T-cell (primary cell): Measurements from ENCODE around the gene NPHP4. TPM values are rescaled to one million over a fixed set of nuclear protein-coding genes. Genes with fewer than 3 reads are reported as not detected.

Experiments
- ATAC-seq, 4 experiments: fragments of 200-7000 bp in 3 of 4; fragments of 150-1000 bp in 1 of 4; cut with Tn5 transposase; replicated peaks in 1 of 4; 1 replicate in 3 of 4; 2 replicates in 1 of 4; pipeline ENCODE4 v1.10.0; 2021; ENCODE audit warnings: moderate library complexity in 3 of 4, mild to moderate bottlenecking in 2 of 4, moderate number of reproducible peaks in 1 of 4
- CTCF ChIA-PET, 2 donors: fragments of 300-600 bp; sonication (Branson Sonifier 250); formaldehyde crosslinking; loops; one replicate each; lab custom pipeline; 2022; ENCODE audit warnings: antibody characterized with exemption in 2 of 2; lab: Charles Lee
- POLR2A ChIA-PET, 2 donors: fragments of 300-600 bp; sonication (Branson Sonifier 250); formaldehyde crosslinking; loops; one replicate each; lab custom pipeline; 2022; ENCODE audit warnings: antibody characterized with exemption in 2 of 2; lab: Charles Lee
- DNase-seq, 35 experiments: peaks; one replicate each; pipeline versions ENCODE4 v3.0.0 to v3.0.0-alpha.2; 2013 to 2023
- H3K27ac ChIP-seq: one replicate; pipeline ENCODE4 v1.5.1; 2013; ENCODE audit warnings: low read length
- H3K27me3 ChIP-seq, 2 experiments: replicated peaks in 1 of 2; 1 replicate in 1 of 2; 2 replicates in 1 of 2; pipeline versions ENCODE4 v1.6.1 to v1.7.0; 2013; ENCODE audit warnings: low read length in 1 of 2, mixed read lengths in 1 of 2; ENCODE audit not compliant: control insufficient read depth in 2 of 2, insufficient read depth in 2 of 2; ENCODE audit errors: extremely low read depth in 1 of 2
- H3K36me3 ChIP-seq, 2 donors: 1 replicate in 1 of 2; 2 replicates in 1 of 2; pipeline versions ENCODE4 v1.6.1 to v1.7.0; 2013; ENCODE audit warnings: low read length in 1 of 2; ENCODE audit not compliant: control insufficient read depth in 2 of 2, insufficient read depth in 1 of 2; ENCODE audit errors: extremely low read depth in 1 of 2
- H3K4me1 ChIP-seq, 2 experiments: 1 replicate in 1 of 2; 2 replicates in 1 of 2; pipeline versions ENCODE4 v1.6.1 to v1.7.0; 2013; ENCODE audit warnings: low read length in 2 of 2, mixed read lengths in 1 of 2; ENCODE audit not compliant: insufficient read depth in 2 of 2, control insufficient read depth in 1 of 2; ENCODE audit errors: extremely low read depth in 1 of 2
- H3K4me3 ChIP-seq, 2 donors: 1 replicate in 1 of 2; 2 replicates in 1 of 2; pipeline versions ENCODE4 v1.5.1 to v1.7.0; 2013; ENCODE audit warnings: mild to moderate bottlenecking in 2 of 2, low read length in 1 of 2, moderate library complexity in 1 of 2; ENCODE audit not compliant: control insufficient read depth in 1 of 2; ENCODE audit errors: extremely low read depth in 1 of 2
- H3K9me3 ChIP-seq: 2 replicates; pipeline ENCODE4 v1.7.0; 2013
- H3K27ac Mint-ChIP-seq, 2 donors: one replicate each; pipeline ENCODE4 v1.8.0; 2020 to 2021; ENCODE audit warnings: mild to moderate bottlenecking in 2 of 2, mixed read lengths in 2 of 2
- H3K27me3 Mint-ChIP-seq, 2 donors: one replicate each; pipeline ENCODE4 v1.8.0; 2021 to 2022; ENCODE audit warnings: mixed read lengths in 2 of 2
- H3K36me3 Mint-ChIP-seq: one replicate; pipeline ENCODE4 v1.8.0; 2021; ENCODE audit warnings: mixed read lengths
- H3K4me1 Mint-ChIP-seq, 3 donors: one replicate each; pipeline ENCODE4 v1.8.0; 2020 to 2022; ENCODE audit warnings: mixed read lengths in 3 of 3, mild to moderate bottlenecking in 1 of 3
- H3K4me3 Mint-ChIP-seq, 3 donors: one replicate each; pipeline ENCODE4 v1.8.0; 2020 to 2022; ENCODE audit warnings: mild to moderate bottlenecking in 3 of 3, mixed read lengths in 3 of 3, moderate library complexity in 3 of 3
- H3K9me3 Mint-ChIP-seq, 3 donors: one replicate each; pipeline ENCODE4 v1.8.0; 2020 to 2022; ENCODE audit warnings: mixed read lengths in 3 of 3
- WGBS: methylation state at CpG from one replicate; pipeline ENCODE4 v1.1.5; 2013; ENCODE audit warnings: missing lambda C conversion rate; ENCODE audit not compliant: insufficient coverage; 5-methylcytosine and 5-hydroxymethylcytosine counted together
- total RNA-seq, 35 experiments: library from RNA in 6 of 35; stranded (reverse) in 6 of 35; fragments of 120-200 nt in 1 of 35; gene quantifications; one replicate each; pipeline versions ENCODE4 v1.2.1 to v1.2.4 and lab custom pipeline; 2013 to 2026

The NPHP4 gene
- total RNA-seq, 5 donors from 2014 or later (not counting 1 experiment from before 2014, with no cell fraction given) = 9.0 to 10.5 (median 9.8) TPM

DNA sequence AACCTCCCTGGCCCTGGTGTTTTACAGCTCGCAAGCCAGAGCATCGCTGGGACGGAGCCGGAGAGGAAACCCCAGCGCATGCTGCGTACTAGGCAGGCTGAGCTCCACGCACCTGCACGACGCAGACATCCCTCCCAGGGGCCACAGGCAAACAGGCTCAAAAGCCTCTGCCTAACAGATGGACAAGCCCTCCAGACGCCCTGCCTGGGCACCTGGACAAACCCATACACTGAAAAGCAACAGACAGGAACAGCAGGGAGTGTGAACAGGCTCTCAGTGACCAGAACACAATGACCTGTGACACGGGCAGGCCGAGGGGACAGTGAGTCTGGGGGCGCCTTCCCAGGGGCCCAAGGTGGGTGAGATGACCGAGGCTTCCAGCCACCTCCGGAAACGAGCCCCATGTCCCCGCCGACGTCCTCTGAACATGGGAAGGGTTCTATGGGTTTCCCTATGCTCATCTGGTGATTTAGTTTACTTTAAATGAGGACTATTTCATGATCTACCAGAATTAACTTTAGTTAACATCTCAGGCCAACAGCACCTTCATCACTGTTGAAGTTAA is 40.3 kb downstream of the NPHP4 start:
- Mint-ChIP-seq H3K4me1 (peaks cover 11 to 20% (median 12%) of the 10 kb centered on the region in 3 donors), H3K27ac (no peak overlapping the region), H3K36me3 (peaks cover 46% of the 10 kb centered on the region), H3K9me3 (no peaks in the 10 kb centered on the region), H3K27me3 (no peaks in the 10 kb centered on the region), H3K4me3 (no peak overlapping the region)
- Histone ChIP-seq H3K27ac (no peak overlapping the region), H3K4me1 (no peaks in the 10 kb centered on the region), H3K27me3 (no peaks in the 10 kb centered on the region), H3K9me3 (no peaks in the 10 kb centered on the region), H3K36me3 (peaks cover 0 to 4% of the 10 kb centered on the region in 2 donors), H3K4me3 (no peak overlapping the region)
- ATAC-seq (no peak), DNase-seq (no peak)
- ChIA-PET POLR2A (no interaction called here), CTCF (no interaction called here)
- 94% methylated on average over 13 of the region's 19 CpGs for WGBS

DNA sequence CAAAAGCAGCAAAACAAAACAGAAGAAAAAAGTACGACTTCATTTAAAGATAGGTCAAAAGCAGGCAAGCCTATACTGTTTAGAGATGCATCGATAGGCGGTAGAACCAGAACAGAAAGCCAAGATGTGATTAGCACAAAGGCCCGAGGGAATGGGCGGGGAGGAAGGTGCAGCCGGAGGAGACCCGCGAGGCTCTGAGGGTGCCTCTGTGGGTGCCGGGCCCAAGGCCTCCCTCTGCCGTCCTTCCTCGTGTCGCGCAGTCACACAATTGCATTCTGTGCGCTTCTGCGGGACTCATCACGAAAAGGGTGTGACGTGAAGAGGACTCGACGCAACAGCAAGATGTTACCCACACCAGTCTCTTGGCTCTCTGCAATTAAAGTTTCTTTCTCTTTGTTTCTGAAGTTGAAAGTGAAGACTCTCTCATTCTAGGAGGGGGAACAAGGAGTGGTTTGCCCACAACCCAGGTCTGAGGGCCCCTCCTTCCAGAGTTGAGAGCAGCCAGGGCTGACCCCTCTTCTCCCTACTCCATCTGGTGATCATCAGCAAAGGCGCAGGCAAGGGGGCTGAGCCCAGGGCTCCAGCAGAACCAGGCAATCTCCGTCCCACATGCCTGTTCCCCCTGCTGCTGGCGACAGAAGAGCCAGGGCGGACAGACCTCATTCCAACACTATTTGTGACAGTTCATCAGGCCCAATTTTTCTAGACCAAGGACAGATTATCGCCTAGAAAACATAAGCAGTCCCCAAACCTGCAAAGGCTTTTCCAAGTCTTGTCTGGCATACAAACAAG is 41.0 kb downstream of the NPHP4 start:
- Histone ChIP-seq H3K4me1 (no peaks in the 10 kb centered on the region), H3K27ac (no peak overlapping the region), H3K4me3 (no peak overlapping the region), H3K36me3 (peaks cover 0 to 4% of the 10 kb centered on the region in 2 donors), H3K27me3 (no peaks in the 10 kb centered on the region), H3K9me3 (no peaks in the 10 kb centered on the region)
- Mint-ChIP-seq H3K4me3 (no peak overlapping the region), H3K36me3 (peaks cover 42% of the 10 kb centered on the region), H3K4me1 (peaks cover 11 to 20% (median 12%) of the 10 kb centered on the region in 3 donors), H3K9me3 (no peaks in the 10 kb centered on the region), H3K27me3 (no peaks in the 10 kb centered on the region), H3K27ac (no peak overlapping the region)
- ATAC-seq (peak in 1 of 4 experiments; percentile 31), DNase-seq (no peak)
- ChIA-PET POLR2A (no interaction called here), CTCF (no interaction called here)
- 98% methylated on average over 20 of the region's 24 CpGs for WGBS

DNA sequence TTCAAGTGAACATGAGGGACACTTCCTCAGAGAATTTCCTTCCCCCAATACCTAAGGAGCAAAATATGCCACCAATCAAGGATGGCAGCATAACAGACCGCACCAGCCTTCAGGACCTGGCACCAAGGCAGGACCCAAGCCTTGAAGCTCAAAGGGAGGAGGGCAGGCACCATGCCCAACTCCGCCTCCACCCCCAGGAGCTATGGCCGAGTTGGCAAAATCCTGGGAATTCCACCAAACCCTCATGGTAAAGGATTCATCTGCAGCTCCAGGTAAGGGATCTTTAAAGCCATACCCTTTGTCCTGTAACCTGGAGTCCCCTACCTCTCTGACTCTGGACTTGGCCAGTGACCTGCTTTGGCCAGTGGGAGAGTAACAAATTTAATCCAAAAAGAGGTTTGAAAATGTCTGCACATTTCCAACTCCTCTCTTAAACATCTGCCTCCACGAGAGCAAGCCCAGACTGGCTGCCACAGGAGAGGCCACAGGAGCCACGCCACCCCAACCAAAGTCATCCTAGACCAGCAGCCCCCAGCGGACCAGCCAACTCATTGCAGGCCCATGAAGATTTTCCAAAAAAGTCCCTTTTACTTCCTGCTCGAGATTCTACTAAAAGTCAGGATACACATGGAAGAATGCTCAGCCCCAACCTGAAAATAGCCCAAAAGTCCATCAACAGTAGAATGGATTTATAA is 41.9 kb downstream of the NPHP4 start:
- Histone ChIP-seq H3K27ac (no peak overlapping the region), H3K4me1 (no peaks in the 10 kb centered on the region), H3K36me3 (peaks cover 0 to 4% of the 10 kb centered on the region in 2 donors), H3K4me3 (no peak overlapping the region), H3K9me3 (no peaks in the 10 kb centered on the region), H3K27me3 (no peaks in the 10 kb centered on the region)
- H3K27me3 Mint-ChIP-seq = no peaks in the 10 kb centered on the region
- peaks cover 43% of the 10 kb centered on the region for H3K36me3 Mint-ChIP-seq
- ChIA-PET POLR2A (no interaction called here), CTCF (no interaction called here)
- peak overlapping the region in 1 of 2 donors; percentile 31 for H3K27ac Mint-ChIP-seq
- WGBS = 93% methylated on average over 6 of the region's 7 CpGs
- no peak for ATAC-seq
- H3K9me3 Mint-ChIP-seq = no peaks in the 10 kb centered on the region
- H3K4me3 Mint-ChIP-seq = no peak overlapping the region
- DNase-seq = no peak
- peaks cover 9 to 16% (median 10%) of the 10 kb centered on the region in 3 donors for H3K4me1 Mint-ChIP-seq

DNA sequence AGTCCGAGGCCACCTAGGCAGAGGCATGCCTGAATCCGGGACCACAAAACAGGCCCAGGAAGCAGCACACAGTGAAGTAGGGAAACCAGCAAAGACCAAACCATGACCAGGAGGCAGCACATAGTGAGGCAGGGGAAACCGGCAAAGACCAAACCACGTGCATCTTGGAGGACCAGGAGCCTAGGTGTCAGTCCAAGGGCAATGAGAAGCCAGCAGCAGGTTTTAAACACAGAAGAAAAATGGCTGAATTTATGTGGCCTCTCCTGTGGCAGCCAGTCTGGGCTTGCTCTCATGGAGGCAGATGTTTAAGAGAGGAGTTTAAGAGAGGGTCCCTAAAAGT is 42.5 kb downstream of the NPHP4 start:
- H3K27me3 Mint-ChIP-seq = no peaks in the 10 kb centered on the region
- peaks cover 3 to 10% (median 4%) of the 10 kb centered on the region in 3 donors for H3K4me1 Mint-ChIP-seq
- ATAC-seq (no peak), DNase-seq (no peak)
- Histone ChIP-seq H3K4me1 (no peaks in the 10 kb centered on the region), H3K4me3 (no peak overlapping the region), H3K9me3 (no peaks in the 10 kb centered on the region), H3K27me3 (no peaks in the 10 kb centered on the region), H3K36me3 (peaks cover 0 to 4% of the 10 kb centered on the region in 2 donors), H3K27ac (no peak overlapping the region)
- peaks cover 41% of the 10 kb centered on the region for H3K36me3 Mint-ChIP-seq
- ChIA-PET CTCF (no interaction called here), POLR2A (no interaction called here)
- H3K4me3 Mint-ChIP-seq = no peak overlapping the region
- H3K27ac Mint-ChIP-seq = no peak overlapping the region
- no peaks in the 10 kb centered on the region for H3K9me3 Mint-ChIP-seq
- 73% methylated on average over 4 of the region's 4 CpGs for WGBS

- no peak for ATAC-seq
- no peak overlapping the region for H3K27ac Mint-ChIP-seq
- H3K27me3 Mint-ChIP-seq = no peaks in the 10 kb centered on the region
Measured at GRCh38 chr1:5949085-5949760, 43.0 kb downstream of the NPHP4 start.

DNA sequence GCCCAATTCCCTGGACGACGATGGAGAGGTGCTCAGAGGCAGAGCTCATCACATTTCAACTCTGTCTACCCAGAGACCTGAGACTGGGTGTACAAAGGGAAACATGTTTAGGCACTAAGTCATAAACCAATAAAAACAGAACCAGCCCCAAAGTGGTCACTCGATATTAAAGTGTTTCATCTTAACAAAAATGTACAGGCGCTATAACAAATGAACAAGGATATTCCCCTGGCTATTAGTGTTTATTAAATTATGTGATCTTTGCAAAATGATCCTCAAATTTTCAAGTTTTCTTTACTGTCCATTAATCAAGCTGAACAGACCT is 43.6 kb downstream of the NPHP4 start:
- WGBS = 67% methylated on average over 2 of the region's 4 CpGs
- Histone ChIP-seq H3K27ac (no peak overlapping the region), H3K27me3 (no peaks in the 10 kb centered on the region), H3K4me1 (no peaks in the 10 kb centered on the region), H3K9me3 (no peaks in the 10 kb centered on the region), H3K4me3 (no peak overlapping the region), H3K36me3 (peaks cover 0 to 6% of the 10 kb centered on the region in 2 donors)
- H3K9me3 Mint-ChIP-seq = no peaks in the 10 kb centered on the region
- POLR2A ChIA-PET = no interaction called here
- ATAC-seq = no peak
- CTCF ChIA-PET = interaction anchor here in 1 of 2 donors (0.6 kb wide), 1 partner anchor 47 kb away, joined by 3 read pairs; no protein-coding TSS in a partner anchor
- H3K4me3 Mint-ChIP-seq = no peak overlapping the region
- peaks cover 33% of the 10 kb centered on the region for H3K36me3 Mint-ChIP-seq
- no peaks in the 10 kb centered on the region for H3K27me3 Mint-ChIP-seq
- H3K27ac Mint-ChIP-seq = no peak overlapping the region
- DNase-seq = no peak
- H3K4me1 Mint-ChIP-seq = peaks cover 0 to 5% (median 0%) of the 10 kb centered on the region in 3 donors

More at GRCh38 chr1:5949085-5949760, 43.0 kb downstream of the NPHP4 start:
- peaks cover 0 to 4% of the 10 kb centered on the region in 2 donors for H3K36me3 ChIP-seq
- H3K4me1 ChIP-seq = no peaks in the 10 kb centered on the region
- DNase-seq = no peak
- WGBS = 89% methylated on average over 11 of the region's 13 CpGs
- Mint-ChIP-seq H3K36me3 (peaks cover 36% of the 10 kb centered on the region), H3K9me3 (no peaks in the 10 kb centered on the region), H3K4me1 (peaks cover 0 to 5% (median 0%) of the 10 kb centered on the region in 3 donors), H3K4me3 (no peak overlapping the region)
- H3K27ac ChIP-seq = no peak overlapping the region
- ChIA-PET CTCF (interaction anchor here in 1 of 2 donors (0.6 kb wide), 1 partner anchor 46 kb away, joined by 3 read pairs; no protein-coding TSS in a partner anchor), POLR2A (no interaction called here)
- no peaks in the 10 kb centered on the region for H3K9me3 ChIP-seq
- H3K27me3 ChIP-seq = no peaks in the 10 kb centered on the region
- no peak overlapping the region for H3K4me3 ChIP-seq
